Measurements from ENCODE around the gene KCTD15.

KCTD15 gene

GRCh38 chr19:33844478-33844877 lies 47.8 kb downstream of the KCTD15 start:
- no peak overlapping the region for H3K9ac ChIP-seq (ENCODE audit: insufficient read length)
- no peaks in the 10 kb centered on the region for H3K9me3 ChIP-seq (ENCODE audit: low read depth, low read length)
- H3K4me3 ChIP-seq = no peak overlapping the region
- TF ChIP-seq FOXP2 (optimal IDR thresholded peaks at IDR 0.05; ENCODE audit: control extremely low read depth, extremely low read length, insufficient read depth) = no peak
- no peak for TF ChIP-seq EZH2 (IDR thresholded peaks at IDR 0.05)
- no peak for TF ChIP-seq POLR2AphosphoS5 (IDR thresholded peaks at IDR 0.05; ENCODE audit: borderline replicate concordance, low read depth, low read length)
- H3K27ac ChIP-seq = no peak overlapping the region
- H3K36me3 ChIP-seq (ENCODE audit: insufficient read depth, low read length) = no peaks in the 10 kb centered on the region
- no peak for DNase-seq (ENCODE audit: low read depth, low spot score)

DNA sequence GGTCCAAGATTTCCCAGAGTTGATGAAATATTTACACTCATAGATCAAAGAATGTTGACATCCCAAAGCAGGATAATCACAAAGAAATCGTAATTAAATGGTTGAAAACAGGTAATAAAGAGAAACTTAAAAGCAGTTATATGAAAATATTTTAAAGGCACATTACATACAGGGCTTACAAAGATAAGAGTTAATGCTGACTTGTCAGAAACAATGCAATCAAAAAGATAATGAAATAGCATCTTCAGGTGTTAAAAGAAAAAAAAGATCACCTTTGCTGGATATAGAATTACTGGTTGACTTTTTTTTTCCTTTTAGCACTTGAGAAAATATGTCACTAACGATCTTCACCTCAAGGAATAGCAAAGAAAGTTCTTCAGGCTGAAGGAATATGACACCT lies 48.8 kb downstream of the KCTD15 start:
- Histone ChIP-seq H3K9ac (ENCODE audit: insufficient read length) (no peak overlapping the region), H3K27ac (no peak overlapping the region), H3K4me3 (no peak overlapping the region), H3K36me3 (ENCODE audit: insufficient read depth, low read length) (no peaks in the 10 kb centered on the region), H3K9me3 (ENCODE audit: low read depth, low read length) (no peaks in the 10 kb centered on the region)
- TF ChIP-seq EZH2 (IDR thresholded peaks at IDR 0.05) (no peak), FOXP2 (optimal IDR thresholded peaks at IDR 0.05; ENCODE audit: control extremely low read depth, extremely low read length, insufficient read depth) (no peak), POLR2AphosphoS5 (IDR thresholded peaks at IDR 0.05; ENCODE audit: borderline replicate concordance, low read depth, low read length) (no peak)
- DNase-seq (ENCODE audit: low read depth, low spot score) = no peak

DNA sequence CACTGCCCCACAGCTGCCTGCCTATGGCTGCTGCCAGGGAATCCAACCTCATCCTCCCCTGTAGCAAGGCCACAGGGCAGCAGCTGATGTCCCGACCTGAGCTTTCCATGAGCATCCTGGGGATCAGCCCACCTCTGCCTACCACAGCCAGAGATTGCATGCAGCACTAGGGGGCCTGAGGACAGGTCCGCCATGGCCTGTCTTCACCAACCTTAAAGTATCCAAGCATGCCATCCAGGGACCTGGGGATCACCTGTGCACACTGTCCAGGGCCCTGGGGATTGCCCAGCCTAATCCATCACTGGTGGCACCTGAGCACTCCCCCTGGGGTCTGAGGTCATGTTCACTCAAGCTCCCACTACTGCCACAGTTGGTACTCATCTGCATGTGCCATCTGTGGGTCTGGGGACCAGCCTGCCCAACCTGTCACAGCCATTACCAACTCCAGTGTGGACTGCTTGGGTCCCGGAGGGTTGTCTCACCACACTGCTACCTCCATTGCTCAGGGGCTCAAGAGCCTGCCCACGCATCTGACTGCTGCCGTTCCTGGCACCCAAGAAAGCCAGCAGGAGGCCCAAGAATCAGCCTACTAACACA lies 53.0 kb downstream of the KCTD15 start:
- Histone ChIP-seq H3K27ac (no peak overlapping the region), H3K4me3 (no peak overlapping the region), H3K9me3 (ENCODE audit: low read depth, low read length) (no peaks in the 10 kb centered on the region), H3K36me3 (ENCODE audit: insufficient read depth, low read length) (no peaks in the 10 kb centered on the region), H3K9ac (ENCODE audit: insufficient read length) (no peak overlapping the region)
- DNase-seq (ENCODE audit: low read depth, low spot score) = no peak
- TF ChIP-seq FOXP2 (optimal IDR thresholded peaks at IDR 0.05; ENCODE audit: control extremely low read depth, extremely low read length, insufficient read depth) (no peak), EZH2 (IDR thresholded peaks at IDR 0.05) (no peak), POLR2AphosphoS5 (IDR thresholded peaks at IDR 0.05; ENCODE audit: borderline replicate concordance, low read depth, low read length) (no peak)

DNA sequence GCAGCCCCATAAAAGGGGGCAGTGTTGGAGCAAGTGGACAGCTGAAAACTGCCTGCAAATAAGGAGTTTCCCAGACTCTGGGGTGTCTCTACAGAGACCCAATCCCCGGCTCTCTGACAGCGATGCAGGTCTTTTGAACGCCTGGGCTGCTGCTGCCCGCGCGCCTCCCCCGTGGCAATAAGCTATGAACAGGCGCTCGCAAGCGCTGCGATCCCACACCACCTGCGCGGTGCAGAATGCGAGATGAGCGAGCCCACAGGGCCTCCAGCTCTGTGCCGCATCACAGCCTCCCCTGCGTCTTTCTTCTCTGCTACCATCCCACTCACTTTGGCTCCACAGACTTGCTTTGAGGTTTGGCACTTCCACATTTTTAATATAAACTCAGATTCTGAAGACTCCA lies 62.3 kb downstream of the KCTD15 start:
- TF ChIP-seq POLR2AphosphoS5 (IDR thresholded peaks at IDR 0.05; ENCODE audit: borderline replicate concordance, low read depth, low read length) (no peak), EZH2 (IDR thresholded peaks at IDR 0.05) (no peak), FOXP2 (optimal IDR thresholded peaks at IDR 0.05; ENCODE audit: control extremely low read depth, extremely low read length, insufficient read depth) (no peak)
- Histone ChIP-seq H3K9ac (ENCODE audit: insufficient read length) (no peak overlapping the region), H3K4me3 (no peak overlapping the region)

DNA sequence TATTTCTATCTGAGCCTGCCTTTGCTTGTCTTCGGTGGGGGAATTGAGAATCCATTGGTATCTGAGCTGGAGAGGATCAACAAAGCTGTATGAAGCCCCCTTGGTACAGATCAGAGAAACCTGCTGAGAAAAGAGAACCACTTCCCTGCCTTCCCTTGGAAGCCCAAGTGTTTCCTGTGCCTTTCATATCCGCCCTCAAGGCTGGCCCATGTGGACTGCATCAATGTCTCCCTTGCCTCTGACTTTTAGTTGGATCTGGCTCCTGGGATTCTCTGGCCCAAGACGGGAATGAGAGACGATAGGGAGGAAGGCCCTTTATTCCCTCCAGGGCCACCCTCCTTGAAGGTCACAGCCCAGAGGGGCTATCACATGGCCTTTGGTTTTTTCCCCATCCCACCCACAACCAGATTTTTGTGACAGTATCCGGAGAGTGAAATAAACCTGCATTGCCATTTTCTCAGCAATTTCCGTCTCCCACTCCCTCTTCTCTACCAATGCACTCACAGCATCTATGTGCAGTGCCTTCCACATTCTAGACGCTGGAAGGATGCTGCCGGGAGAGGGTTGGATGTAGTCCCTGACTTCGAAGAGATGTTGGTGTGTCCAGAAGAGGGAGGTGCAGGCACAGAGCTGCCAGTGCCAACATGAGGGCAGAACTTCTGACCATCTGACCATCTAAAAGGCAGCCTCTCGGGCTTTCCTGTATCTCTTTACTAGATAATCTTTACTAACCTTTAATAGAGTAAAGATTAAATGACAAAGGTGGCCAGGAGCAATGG lies 63.8 kb downstream of the KCTD15 start:
- H3K9me3 ChIP-seq (ENCODE audit: low read depth, low read length) = no peaks in the 10 kb centered on the region
- TF ChIP-seq FOXP2 (optimal IDR thresholded peaks at IDR 0.05; ENCODE audit: control extremely low read depth, extremely low read length, insufficient read depth) = no peak
- TF ChIP-seq POLR2AphosphoS5 (IDR thresholded peaks at IDR 0.05; ENCODE audit: borderline replicate concordance, low read depth, low read length) = no peak
- no peaks in the 10 kb centered on the region for H3K36me3 ChIP-seq (ENCODE audit: insufficient read depth, low read length)
- DNase-seq (ENCODE audit: low read depth, low spot score) = no peak
- no peak overlapping the region for H3K9ac ChIP-seq (ENCODE audit: insufficient read length)
- H3K27ac ChIP-seq = no peak overlapping the region
- no peak overlapping the region for H3K4me3 ChIP-seq

More for the DNA sequence above, 62.3 kb downstream of the KCTD15 start:
- no peak for DNase-seq (ENCODE audit: low read depth, low spot score)
- no peaks in the 10 kb centered on the region for H3K9me3 ChIP-seq (ENCODE audit: low read depth, low read length)
- H3K36me3 ChIP-seq (ENCODE audit: insufficient read depth, low read length) = no peaks in the 10 kb centered on the region
- H3K27ac ChIP-seq = no peak overlapping the region

DNA sequence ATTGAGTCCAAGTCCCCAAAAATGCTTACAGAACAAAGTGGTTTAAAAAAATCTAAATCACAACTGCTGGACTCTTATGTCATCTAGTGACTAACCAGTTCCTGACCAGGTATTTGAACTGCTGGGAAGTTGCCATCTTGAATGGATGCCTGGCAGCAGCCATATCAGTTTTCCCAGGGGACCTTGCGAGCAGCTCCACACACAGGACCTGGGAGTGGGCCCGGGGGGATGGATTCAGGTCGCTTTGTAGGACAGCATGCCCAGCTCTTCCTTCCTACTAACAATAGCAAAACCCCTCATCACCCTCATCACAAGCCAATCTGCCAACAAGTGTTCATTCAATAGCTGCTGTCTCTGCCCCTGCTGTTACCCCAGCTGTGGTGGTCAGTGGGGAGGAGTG lies 65.3 kb downstream of the KCTD15 start:
- Histone ChIP-seq H3K36me3 (ENCODE audit: insufficient read depth, low read length) (no peaks in the 10 kb centered on the region), H3K27ac (no peak overlapping the region), H3K9me3 (ENCODE audit: low read depth, low read length) (no peaks in the 10 kb centered on the region), H3K4me3 (no peak overlapping the region), H3K9ac (ENCODE audit: insufficient read length) (no peak overlapping the region)
- TF ChIP-seq EZH2 (IDR thresholded peaks at IDR 0.05) = no peak
- no peak for TF ChIP-seq FOXP2 (optimal IDR thresholded peaks at IDR 0.05; ENCODE audit: control extremely low read depth, extremely low read length, insufficient read depth)
- TF ChIP-seq POLR2AphosphoS5 (IDR thresholded peaks at IDR 0.05; ENCODE audit: borderline replicate concordance, low read depth, low read length) = no peak
- no peak for DNase-seq (ENCODE audit: low read depth, low spot score)

DNA sequence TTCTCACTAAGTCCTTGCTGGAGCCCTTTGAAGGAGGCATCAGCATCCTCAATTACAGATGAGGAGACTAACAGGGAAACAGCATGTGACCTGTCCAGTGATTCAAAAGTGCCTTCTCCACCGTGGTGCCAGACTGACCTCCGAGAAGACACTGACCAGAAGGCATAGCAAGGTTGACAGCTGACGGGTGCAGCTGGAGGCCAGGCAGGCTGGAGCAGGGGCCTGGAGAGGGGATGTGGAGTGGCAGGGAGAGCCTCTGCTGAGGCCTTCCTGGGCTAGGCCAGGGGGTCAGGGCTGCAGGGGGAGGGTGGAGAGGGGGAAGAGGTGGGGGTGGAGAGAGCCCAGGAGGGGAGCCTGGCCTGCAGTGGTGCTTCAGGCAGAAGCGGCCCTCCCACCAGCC lies 66.3 kb downstream of the KCTD15 start:
- TF ChIP-seq EZH2 (IDR thresholded peaks at IDR 0.05) = no peak
- TF ChIP-seq POLR2AphosphoS5 (IDR thresholded peaks at IDR 0.05; ENCODE audit: borderline replicate concordance, low read depth, low read length) = no peak
- no peak for TF ChIP-seq FOXP2 (optimal IDR thresholded peaks at IDR 0.05; ENCODE audit: control extremely low read depth, extremely low read length, insufficient read depth)
- Histone ChIP-seq H3K9me3 (ENCODE audit: low read depth, low read length) (no peaks in the 10 kb centered on the region), H3K27ac (no peak overlapping the region), H3K4me3 (no peak overlapping the region), H3K9ac (ENCODE audit: insufficient read length) (no peak overlapping the region), H3K36me3 (ENCODE audit: insufficient read depth, low read length) (no peaks in the 10 kb centered on the region)
- no peak for DNase-seq (ENCODE audit: low read depth, low spot score)

DNA sequence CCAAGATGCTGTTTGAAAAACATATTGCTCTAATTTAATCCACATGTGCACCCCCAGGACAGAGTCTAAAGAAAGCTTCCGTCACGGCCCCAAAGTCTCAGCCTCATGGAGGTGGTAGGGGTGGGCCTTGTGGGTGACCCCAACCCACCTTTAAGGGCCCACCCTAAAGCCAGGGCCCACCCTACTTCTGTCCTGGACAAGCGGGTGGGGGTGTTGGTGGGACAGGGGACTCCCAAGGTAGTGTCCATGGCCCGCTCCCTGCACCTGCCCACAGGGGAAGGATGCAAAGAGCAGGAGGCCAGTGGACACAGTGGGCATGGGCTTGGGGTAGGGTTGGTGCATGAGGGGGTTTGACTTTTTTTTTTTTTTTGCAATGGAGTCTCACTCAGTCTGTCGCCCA lies 66.8 kb downstream of the KCTD15 start:
- Histone ChIP-seq H3K36me3 (ENCODE audit: insufficient read depth, low read length) (no peaks in the 10 kb centered on the region), H3K27ac (no peak overlapping the region), H3K4me3 (no peak overlapping the region), H3K9me3 (ENCODE audit: low read depth, low read length) (no peaks in the 10 kb centered on the region), H3K9ac (ENCODE audit: insufficient read length) (no peak overlapping the region)
- TF ChIP-seq FOXP2 (optimal IDR thresholded peaks at IDR 0.05; ENCODE audit: control extremely low read depth, extremely low read length, insufficient read depth) (no peak), POLR2AphosphoS5 (IDR thresholded peaks at IDR 0.05; ENCODE audit: borderline replicate concordance, low read depth, low read length) (no peak), EZH2 (IDR thresholded peaks at IDR 0.05) (no peak)
- DNase-seq (ENCODE audit: low read depth, low spot score) = no peak
